GM12874 (cell line): Measurements from ENCODE around the gene OGDHL.

Experiments
- CTCF ChIP-seq: IDR thresholded peaks from 2 replicates; pipeline ENCODE4 v1.5.1; 2011; ENCODE audit warnings: low read depth, mild to moderate bottlenecking, control low read depth, low read length, moderate library complexity; ENCODE audit not compliant: insufficient read depth

Gene OGDHL

GRCh38 chr10:49742683-49743463 is 19.2 kb downstream of the OGDHL start:
- TF ChIP-seq CTCF, result no peak

GRCh38 chr10:49741108-49741995 is 20.8 kb downstream of the OGDHL start:
- TF ChIP-seq CTCF, result no peak

- TF ChIP-seq CTCF, result no peak
Observed at GRCh38 chr10:49740346-49741107, 21.6 kb downstream of the OGDHL start.

GRCh38 chr10:49739426-49739825 is 22.7 kb downstream of the OGDHL start:
- no peak for TF ChIP-seq CTCF

GRCh38 chr10:49738616-49739360 is 23.3 kb downstream of the OGDHL start:
- no peak for TF ChIP-seq CTCF

- TF ChIP-seq CTCF, result no peak
Observed at GRCh38 chr10:49737474-49738201, 24.5 kb downstream of the OGDHL start.
